Mammary epithelial cell (primary cell): ENCODE measurements around the gene NDUFS6.

Source experiments
- EZH2 ChIP-seq: IDR thresholded peaks from 2 replicates; pipeline ENCODE4 v1.6.1; 2012; ENCODE audit warnings: low read length, inconsistent platforms, borderline replicate concordance
- TF ChIP-seq, protein P1 (sequence below), 2 donors: IDR thresholded peaks in 1 of 2; conservative IDR thresholded peaks in 1 of 2; 2 replicates each; pipeline ENCODE4 v1.5.1; 2011 to 2012; ENCODE audit warnings: inconsistent platforms in 2 of 2, low read length in 2 of 2, mild to moderate bottlenecking in 2 of 2, control low read depth in 1 of 2, low read depth in 1 of 2; ENCODE audit not compliant: insufficient read depth in 1 of 2; ENCODE audit errors: extremely low read depth in 1 of 2

DNA sequence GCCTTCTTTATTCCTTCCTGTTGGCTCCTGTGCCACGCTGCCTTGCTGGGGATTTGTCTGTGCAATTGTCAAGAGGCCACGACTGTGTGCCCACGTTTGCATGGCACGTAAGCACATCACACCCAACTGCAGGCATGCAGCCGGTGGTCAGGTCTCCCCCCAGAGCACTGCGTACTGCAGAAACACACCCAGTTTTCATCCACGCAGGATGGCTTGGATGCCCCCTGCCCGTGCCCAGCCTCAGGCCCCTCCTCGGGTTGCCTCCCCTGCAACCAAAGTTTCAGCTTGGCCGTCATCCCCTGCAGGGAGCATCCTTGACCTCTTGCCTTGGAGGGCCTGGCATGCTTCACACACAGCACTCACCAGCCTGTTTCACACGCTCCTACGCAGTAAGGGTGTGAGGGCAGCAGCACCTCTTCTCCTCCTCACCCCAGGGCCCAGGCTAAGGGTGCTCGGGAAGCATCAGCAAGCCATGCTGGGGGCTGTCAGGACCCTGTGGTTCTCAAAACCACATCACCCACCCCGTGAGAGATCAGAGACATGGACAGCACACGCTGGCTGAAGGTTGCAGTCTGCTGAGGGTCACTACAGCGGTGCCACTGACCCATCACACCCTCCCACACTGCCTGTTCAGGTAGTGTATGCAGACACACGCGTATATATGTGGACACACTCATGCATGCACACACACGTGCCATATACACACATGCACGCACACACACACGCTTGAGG, 4.7 kb upstream of the NDUFS6 start:
- TF ChIP-seq, protein P1, sequence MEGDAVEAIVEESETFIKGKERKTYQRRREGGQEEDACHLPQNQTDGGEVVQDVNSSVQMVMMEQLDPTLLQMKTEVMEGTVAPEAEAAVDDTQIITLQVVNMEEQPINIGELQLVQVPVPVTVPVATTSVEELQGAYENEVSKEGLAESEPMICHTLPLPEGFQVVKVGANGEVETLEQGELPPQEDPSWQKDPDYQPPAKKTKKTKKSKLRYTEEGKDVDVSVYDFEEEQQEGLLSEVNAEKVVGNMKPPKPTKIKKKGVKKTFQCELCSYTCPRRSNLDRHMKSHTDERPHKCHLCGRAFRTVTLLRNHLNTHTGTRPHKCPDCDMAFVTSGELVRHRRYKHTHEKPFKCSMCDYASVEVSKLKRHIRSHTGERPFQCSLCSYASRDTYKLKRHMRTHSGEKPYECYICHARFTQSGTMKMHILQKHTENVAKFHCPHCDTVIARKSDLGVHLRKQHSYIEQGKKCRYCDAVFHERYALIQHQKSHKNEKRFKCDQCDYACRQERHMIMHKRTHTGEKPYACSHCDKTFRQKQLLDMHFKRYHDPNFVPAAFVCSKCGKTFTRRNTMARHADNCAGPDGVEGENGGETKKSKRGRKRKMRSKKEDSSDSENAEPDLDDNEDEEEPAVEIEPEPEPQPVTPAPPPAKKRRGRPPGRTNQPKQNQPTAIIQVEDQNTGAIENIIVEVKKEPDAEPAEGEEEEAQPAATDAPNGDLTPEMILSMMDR (conservative IDR thresholded peaks at IDR 0.05 in 1 of 2, IDR thresholded peaks at IDR 0.05 in 1 of 2; ENCODE audit: extremely low read depth in 1 of 2, insufficient read depth in 1 of 2, low read depth in 1 of 2, low read length in 2 of 2): no peak
- no peak for TF ChIP-seq EZH2
